ENCODE data around the gene PDE6A.

DNA sequence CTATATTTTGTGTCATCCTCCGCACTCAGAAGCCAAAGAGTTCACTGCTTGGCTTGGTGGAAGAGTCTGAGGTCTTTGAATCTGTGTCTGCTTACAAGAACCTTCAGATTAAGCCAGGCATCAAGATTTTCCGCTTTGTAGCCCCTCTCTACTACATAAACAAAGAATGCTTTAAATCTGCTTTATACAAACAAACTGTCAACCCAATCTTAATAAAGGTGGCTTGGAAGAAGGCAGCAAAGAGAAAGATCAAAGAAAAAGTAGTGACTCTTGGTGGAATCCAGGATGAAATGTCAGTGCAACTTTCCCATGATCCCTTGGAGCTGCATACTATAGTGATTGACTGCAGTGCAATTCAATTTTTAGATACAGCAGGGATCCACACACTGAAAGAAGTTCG, 36.6 kb upstream of the PDE6A start:
- no peak for TF ChIP-seq CTCF (IDR thresholded peaks at IDR 0.05; ENCODE audit: low read depth, low read length)
- no peak for TF ChIP-seq POLR2A (IDR thresholded peaks at IDR 0.05; ENCODE audit: extremely low read depth, insufficient read length)
- TF ChIP-seq MAX (IDR thresholded peaks at IDR 0.05; ENCODE audit: low read depth, low read length) = no peak
- TF ChIP-seq MYC (IDR thresholded peaks at IDR 0.05; ENCODE audit: low read depth, low read length) = no peak

Data from NB4 (cell line).